ENCODE results near the gene PCDH9.

The PCDH9 gene

GRCh38 chr13:66491251-66491650 lies 738.9 kb downstream of the PCDH9 start:
- Histone ChIP-seq H3K4me1 (ENCODE audit: control insufficient read depth, insufficient read depth, low read depth, low read length) (peaks cover 2% of the 10 kb centered on the region), H3K79me1 (replicated peaks; ENCODE audit: low read length, poor library complexity, severe bottlenecking) (no peaks in the 10 kb centered on the region), H2BK120ac (ENCODE audit: low read depth, low read length) (no peak overlapping the region), H4K8ac (ENCODE audit: low read length) (no peak overlapping the region), H3K9ac (ENCODE audit: low read length) (no peak overlapping the region), H3K23ac (ENCODE audit: low read length in 2 of 2) (no peak overlapping the region), H3K27ac (ENCODE audit: low read length, poor library complexity, severe bottlenecking) (no peak overlapping the region), H2AK5ac (ENCODE audit: low read length, severe bottlenecking) (no peak overlapping the region), H3K4ac (ENCODE audit: low read depth in 1 of 2, low read length in 2 of 2) (no peak overlapping the region), H3K27me3 (ENCODE audit: control insufficient read depth in 1 of 2, insufficient read depth in 1 of 2, low read length in 2 of 2) (no peaks in the 10 kb centered on the region), H3K4me3 (ENCODE audit: insufficient read depth in 1 of 2, low read depth in 1 of 2, low read length in 2 of 2) (no peak overlapping the region), H3K18ac (ENCODE audit: low read depth in 1 of 2, low read length in 2 of 2) (no peak overlapping the region), H2AFZ (ENCODE audit: low read depth, low read length) (no peak overlapping the region), H2BK12ac (ENCODE audit: low read length in 2 of 2) (no peak overlapping the region), H4K91ac (ENCODE audit: low read length) (no peak overlapping the region), H3K4me2 (ENCODE audit: low read length, poor library complexity, severe bottlenecking) (no peak overlapping the region), H3K14ac (ENCODE audit: low read length in 2 of 2) (no peak overlapping the region), H3K9me3 (ENCODE audit: control insufficient read depth, low read length) (no peaks in the 10 kb centered on the region), H2BK5ac (ENCODE audit: low read depth, low read length, poor library complexity, severe bottlenecking) (no peak overlapping the region), H2BK15ac (ENCODE audit: low read depth, poor library complexity, severe bottlenecking) (no peak overlapping the region), H3K36me3 (ENCODE audit: control insufficient read depth in 1 of 2, insufficient read depth in 2 of 2, low read depth in 1 of 2, low read length in 2 of 2) (no peaks in the 10 kb centered on the region)
- DNase-seq: no peak
- WGBS: 95% methylated on average over 6 of the region's 6 CpGs

- Histone ChIP-seq H3K18ac (ENCODE audit: low read depth in 1 of 2, low read length in 2 of 2) (no peak overlapping the region), H3K9me3 (ENCODE audit: control insufficient read depth, low read length) (no peaks in the 10 kb centered on the region), H3K36me3 (ENCODE audit: control insufficient read depth in 1 of 2, insufficient read depth in 2 of 2, low read depth in 1 of 2, low read length in 2 of 2) (no peaks in the 10 kb centered on the region), H2BK15ac (ENCODE audit: low read depth, poor library complexity, severe bottlenecking) (no peak overlapping the region), H2AK5ac (ENCODE audit: low read length, severe bottlenecking) (no peak overlapping the region), H3K79me1 (replicated peaks; ENCODE audit: low read length, poor library complexity, severe bottlenecking) (no peaks in the 10 kb centered on the region), H3K23ac (ENCODE audit: low read length in 2 of 2) (no peak overlapping the region), H2BK12ac (ENCODE audit: low read length in 2 of 2) (no peak overlapping the region), H3K4me2 (ENCODE audit: low read length, poor library complexity, severe bottlenecking) (no peak overlapping the region), H3K9ac (ENCODE audit: low read length) (no peak overlapping the region), H3K4me3 (ENCODE audit: insufficient read depth in 1 of 2, low read depth in 1 of 2, low read length in 2 of 2) (no peak overlapping the region), H3K27me3 (ENCODE audit: control insufficient read depth in 1 of 2, insufficient read depth in 1 of 2, low read length in 2 of 2) (no peaks in the 10 kb centered on the region), H4K91ac (ENCODE audit: low read length) (no peak overlapping the region), H4K8ac (ENCODE audit: low read length) (no peak overlapping the region), H3K27ac (ENCODE audit: low read length, poor library complexity, severe bottlenecking) (no peak overlapping the region), H2AFZ (ENCODE audit: low read depth, low read length) (no peak overlapping the region), H3K4me1 (ENCODE audit: control insufficient read depth, insufficient read depth, low read depth, low read length) (peaks cover 2% of the 10 kb centered on the region), H2BK120ac (ENCODE audit: low read depth, low read length) (no peak overlapping the region), H3K14ac (ENCODE audit: low read length in 2 of 2) (no peak overlapping the region), H2BK5ac (ENCODE audit: low read depth, low read length, poor library complexity, severe bottlenecking) (no peak overlapping the region), H3K4ac (ENCODE audit: low read depth in 1 of 2, low read length in 2 of 2) (no peak overlapping the region)
- DNase-seq: no peak
- WGBS: 100% methylated on average over 2 of the region's 2 CpGs
Measured at GRCh38 chr13:66489586-66489985, 740.5 kb downstream of the PCDH9 start.

GRCh38 chr13:66489172-66489571 lies 741.0 kb downstream of the PCDH9 start:
- no peak overlapping the region for H2AK5ac ChIP-seq (ENCODE audit: low read length, severe bottlenecking)

DNA sequence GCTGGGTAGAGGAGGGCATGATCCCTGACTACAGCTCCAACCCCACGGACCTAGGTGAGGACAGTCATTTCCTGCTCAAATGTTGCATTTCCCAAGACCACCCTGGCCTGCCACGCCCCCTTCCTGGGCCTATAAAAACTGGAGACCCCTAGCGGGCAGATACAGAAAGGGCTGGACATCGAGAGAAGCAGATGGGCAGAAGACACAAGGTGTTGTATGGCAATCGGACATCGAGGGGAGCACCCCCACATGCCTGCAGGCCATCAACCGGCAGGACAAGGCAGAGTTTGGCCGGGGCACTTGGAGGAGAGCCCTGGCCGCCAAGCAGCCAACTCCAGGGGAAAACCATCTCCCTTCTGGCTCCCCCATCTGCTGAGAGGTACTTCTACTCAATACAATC lies 746.4 kb downstream of the PCDH9 start:
- Histone ChIP-seq H2BK12ac (ENCODE audit: low read length in 2 of 2) (no peak overlapping the region), H3K14ac (ENCODE audit: low read length in 2 of 2) (no peak overlapping the region), H2AK5ac (ENCODE audit: low read length, severe bottlenecking) (no peak overlapping the region), H3K18ac (ENCODE audit: low read depth in 1 of 2, low read length in 2 of 2) (no peak overlapping the region), H2BK120ac (ENCODE audit: low read depth, low read length) (no peak overlapping the region), H2BK5ac (ENCODE audit: low read depth, low read length, poor library complexity, severe bottlenecking) (no peak overlapping the region), H3K36me3 (ENCODE audit: control insufficient read depth in 1 of 2, insufficient read depth in 2 of 2, low read depth in 1 of 2, low read length in 2 of 2) (no peaks in the 10 kb centered on the region), H3K9me3 (ENCODE audit: control insufficient read depth, low read length) (no peaks in the 10 kb centered on the region), H3K23ac (ENCODE audit: low read length in 2 of 2) (no peak overlapping the region), H3K4me3 (ENCODE audit: insufficient read depth in 1 of 2, low read depth in 1 of 2, low read length in 2 of 2) (no peak overlapping the region), H4K91ac (ENCODE audit: low read length) (no peak overlapping the region), H3K79me1 (replicated peaks; ENCODE audit: low read length, poor library complexity, severe bottlenecking) (no peaks in the 10 kb centered on the region), H3K4me1 (ENCODE audit: control insufficient read depth, insufficient read depth, low read depth, low read length) (no peaks in the 10 kb centered on the region), H2BK15ac (ENCODE audit: low read depth, poor library complexity, severe bottlenecking) (no peak overlapping the region), H3K4ac (ENCODE audit: low read depth in 1 of 2, low read length in 2 of 2) (no peak overlapping the region), H4K8ac (ENCODE audit: low read length) (no peak overlapping the region), H3K27ac (ENCODE audit: low read length, poor library complexity, severe bottlenecking) (no peak overlapping the region), H3K4me2 (ENCODE audit: low read length, poor library complexity, severe bottlenecking) (no peak overlapping the region), H3K27me3 (ENCODE audit: control insufficient read depth in 1 of 2, insufficient read depth in 1 of 2, low read length in 2 of 2) (no peaks in the 10 kb centered on the region), H3K9ac (ENCODE audit: low read length) (no peak overlapping the region), H2AFZ (ENCODE audit: low read depth, low read length) (no peak overlapping the region)
- 84% methylated on average over 9 of the region's 9 CpGs for WGBS
- DNase-seq: no peak

More at GRCh38 chr13:66489172-66489571, 741.0 kb downstream of the PCDH9 start:
- no peak overlapping the region for H2BK12ac ChIP-seq (ENCODE audit: low read length in 2 of 2)
- no peak overlapping the region for H2BK120ac ChIP-seq (ENCODE audit: low read depth, low read length)
- H3K4me2 ChIP-seq (ENCODE audit: low read length, poor library complexity, severe bottlenecking): no peak overlapping the region
- no peak overlapping the region for H2BK15ac ChIP-seq (ENCODE audit: low read depth, poor library complexity, severe bottlenecking)
- no peak overlapping the region for H3K14ac ChIP-seq (ENCODE audit: low read length in 2 of 2)
- no peaks in the 10 kb centered on the region for H3K9me3 ChIP-seq (ENCODE audit: control insufficient read depth, low read length)
- no peak overlapping the region for H3K4ac ChIP-seq (ENCODE audit: low read depth in 1 of 2, low read length in 2 of 2)
- peaks cover 2% of the 10 kb centered on the region for H3K4me1 ChIP-seq (ENCODE audit: control insufficient read depth, insufficient read depth, low read depth, low read length)
- no peak overlapping the region for H2BK5ac ChIP-seq (ENCODE audit: low read depth, low read length, poor library complexity, severe bottlenecking)
- 100% methylated on average over 1 of the region's 1 CpG for whole genome bisulfite sequencing
- H3K18ac ChIP-seq (ENCODE audit: low read depth in 1 of 2, low read length in 2 of 2): no peak overlapping the region
- no peaks in the 10 kb centered on the region for H3K36me3 ChIP-seq (ENCODE audit: control insufficient read depth in 1 of 2, insufficient read depth in 2 of 2, low read depth in 1 of 2, low read length in 2 of 2)
- no peak overlapping the region for H3K9ac ChIP-seq (ENCODE audit: low read length)
- H3K4me3 ChIP-seq (ENCODE audit: insufficient read depth in 1 of 2, low read depth in 1 of 2, low read length in 2 of 2): no peak overlapping the region
- H4K8ac ChIP-seq (ENCODE audit: low read length): no peak overlapping the region
- no peak overlapping the region for H2AFZ ChIP-seq (ENCODE audit: low read depth, low read length)
- no peak overlapping the region for H3K23ac ChIP-seq (ENCODE audit: low read length in 2 of 2)
- no peak overlapping the region for H4K91ac ChIP-seq (ENCODE audit: low read length)
- DNase-seq: no peak
- H3K27ac ChIP-seq (ENCODE audit: low read length, poor library complexity, severe bottlenecking): no peak overlapping the region
- H3K79me1 ChIP-seq (replicated peaks; ENCODE audit: low read length, poor library complexity, severe bottlenecking): no peaks in the 10 kb centered on the region
- no peaks in the 10 kb centered on the region for H3K27me3 ChIP-seq (ENCODE audit: control insufficient read depth in 1 of 2, insufficient read depth in 1 of 2, low read length in 2 of 2)
